NOMO-1 treated with DMSO at 0.1 percent for 48 hours (cell line): ENCODE data around the gene NEGR1.

Source experiments
- DNase-seq: peaks from one replicate; lab custom pipeline; 2025; ENCODE audit not compliant: unreplicated experiment; lab: John Stamatoyannopoulos, UW

NEGR1 gene

GRCh38 chr1:72235062-72235461 is 47.3 kb downstream of the NEGR1 start:
- DNase-seq, result no peak

GRCh38 chr1:72230746-72231145 is 51.6 kb downstream of the NEGR1 start:
- DNase-seq, result no peak

GRCh38 chr1:72229893-72230292 is 52.4 kb downstream of the NEGR1 start:
- no peak for DNase-seq

GRCh38 chr1:72227667-72228066 is 54.7 kb downstream of the NEGR1 start:
- DNase-seq, result no peak

GRCh38 chr1:72224506-72224905 is 57.8 kb downstream of the NEGR1 start:
- no peak for DNase-seq

- no peak for DNase-seq
Measured at GRCh38 chr1:72221811-72222210, 60.5 kb downstream of the NEGR1 start.

GRCh38 chr1:72218141-72218739 is 64.1 kb downstream of the NEGR1 start:
- DNase-seq, result no peak

GRCh38 chr1:72207059-72207458 is 75.3 kb downstream of the NEGR1 start:
- DNase-seq, result no peak

GRCh38 chr1:72202761-72203160 is 79.6 kb downstream of the NEGR1 start:
- no peak for DNase-seq

GRCh38 chr1:72197786-72198185 is 84.6 kb downstream of the NEGR1 start:
- no peak for DNase-seq

- peak; percentile 4 for DNase-seq
Measured at GRCh38 chr1:72186733-72187307, 95.5 kb downstream of the NEGR1 start.

- DNase-seq, result no peak
Measured at GRCh38 chr1:72184099-72184701, 98.1 kb downstream of the NEGR1 start.

GRCh38 chr1:72182859-72183258 is 99.5 kb downstream of the NEGR1 start:
- DNase-seq, result no peak

- DNase-seq, result no peak
Measured at GRCh38 chr1:72178266-72178665, 104.1 kb downstream of the NEGR1 start.

- DNase-seq, result no peak
Measured at GRCh38 chr1:72177711-72178110, 104.6 kb downstream of the NEGR1 start.

GRCh38 chr1:72170246-72170645 is 112.1 kb downstream of the NEGR1 start:
- DNase-seq, result no peak

- no peak for DNase-seq
Measured at GRCh38 chr1:72166426-72166825, 115.9 kb downstream of the NEGR1 start.

- no peak for DNase-seq
Measured at GRCh38 chr1:72150508-72150907, 131.8 kb downstream of the NEGR1 start.

- no peak for DNase-seq
Measured at GRCh38 chr1:72141875-72142274, 140.5 kb downstream of the NEGR1 start.

GRCh38 chr1:72140222-72140621 is 142.1 kb downstream of the NEGR1 start:
- DNase-seq, result no peak

- no peak for DNase-seq
Measured at GRCh38 chr1:72137656-72138055, 144.7 kb downstream of the NEGR1 start.

GRCh38 chr1:72129869-72130268 is 152.5 kb downstream of the NEGR1 start:
- no peak for DNase-seq
